IgD-negative memory B cell (primary cell): ENCODE data around the gene SLC24A5. TPM values are rescaled to one million over a fixed set of nuclear protein-coding genes. Genes with fewer than 3 reads are reported as not detected.

Experiments
- H3K27ac Mint-ChIP-seq, 3 donors: one replicate each; pipeline ENCODE4 v1.8.0; 2020 to 2022; ENCODE audit warnings: mild to moderate bottlenecking in 3 of 3, mixed read lengths in 3 of 3, moderate library complexity in 1 of 3
- H3K27me3 Mint-ChIP-seq: one replicate; pipeline ENCODE4 v1.8.0; 2021; ENCODE audit warnings: mixed read lengths
- H3K36me3 Mint-ChIP-seq: one replicate; pipeline ENCODE4 v1.8.0; 2020; ENCODE audit warnings: mild to moderate bottlenecking, mixed read lengths
- H3K4me1 Mint-ChIP-seq, 3 donors: one replicate each; pipeline ENCODE4 v1.8.0; 2020 to 2022; ENCODE audit warnings: mixed read lengths in 3 of 3, mild to moderate bottlenecking in 1 of 3
- H3K4me3 Mint-ChIP-seq, 4 donors: one replicate each; pipeline ENCODE4 v1.8.0; 2020 to 2022; ENCODE audit warnings: mild to moderate bottlenecking in 4 of 4, mixed read lengths in 4 of 4, moderate library complexity in 3 of 4
- H3K9me3 Mint-ChIP-seq, 3 donors: one replicate each; pipeline ENCODE4 v1.8.0; 2020 to 2021; ENCODE audit warnings: mixed read lengths in 3 of 3, mild to moderate bottlenecking in 1 of 3
- polyA plus RNA-seq: library from polyadenylated mRNA; unstranded; fragments of 300-500 nt; fragmentation: Illumina TruSeq; gene quantifications from one replicate; pipeline ENCODE4 v1.2.3, GENCODE V29; 2021

SLC24A5 gene
- polyA plus RNA-seq, 1 donor from 2014 or later, result not detected

DNA sequence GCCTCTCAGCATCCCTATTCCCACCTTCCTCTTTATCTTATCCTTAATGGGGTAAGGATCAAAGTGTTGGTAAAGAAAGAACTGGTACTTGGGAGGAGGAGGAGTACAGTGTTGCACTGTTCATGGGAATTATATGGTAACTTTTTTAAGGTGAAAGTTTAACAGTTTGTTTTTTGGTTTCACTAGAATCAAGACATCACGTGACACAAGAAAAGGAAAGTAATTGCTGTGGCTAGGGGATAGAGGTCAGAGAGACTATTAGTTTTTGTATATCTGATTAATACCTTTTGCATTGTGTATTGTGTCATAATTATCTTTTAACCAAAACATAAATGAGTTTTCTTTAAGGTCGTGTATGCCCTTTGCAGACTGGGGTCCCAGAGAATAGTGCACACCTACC, 23.5 kb upstream of the SLC24A5 start:
- H3K4me1 Mint-ChIP-seq, result no peaks in the 10 kb centered on the region
- peaks cover 0 to 3% (median 0%) of the 10 kb centered on the region in 3 donors for H3K9me3 Mint-ChIP-seq
- no peaks in the 10 kb centered on the region for H3K36me3 Mint-ChIP-seq
- no peak overlapping the region for H3K27ac Mint-ChIP-seq
- H3K27me3 Mint-ChIP-seq, result peaks cover 5% of the 10 kb centered on the region
- H3K4me3 Mint-ChIP-seq, result no peak overlapping the region

- Mint-ChIP-seq H3K4me3 (no peak overlapping the region), H3K4me1 (no peaks in the 10 kb centered on the region), H3K36me3 (no peaks in the 10 kb centered on the region), H3K9me3 (peaks cover 0 to 1% (median 0%) of the 10 kb centered on the region in 3 donors), H3K27ac (no peak overlapping the region), H3K27me3 (peaks cover 9% of the 10 kb centered on the region)
Measured at GRCh38 chr15:48101376-48101961, 19.3 kb upstream of the SLC24A5 start.

GRCh38 chr15:48102167-48102566, 18.6 kb upstream of the SLC24A5 start:
- peaks cover 9% of the 10 kb centered on the region for H3K27me3 Mint-ChIP-seq
- H3K27ac Mint-ChIP-seq, result no peak overlapping the region
- no peaks in the 10 kb centered on the region for H3K36me3 Mint-ChIP-seq
- H3K4me1 Mint-ChIP-seq, result no peaks in the 10 kb centered on the region
- no peaks in the 10 kb centered on the region for H3K9me3 Mint-ChIP-seq
- H3K4me3 Mint-ChIP-seq, result no peak overlapping the region

- no peak overlapping the region for H3K27ac Mint-ChIP-seq
- H3K36me3 Mint-ChIP-seq, result no peaks in the 10 kb centered on the region
- no peak overlapping the region for H3K4me3 Mint-ChIP-seq
- peaks cover 9% of the 10 kb centered on the region for H3K27me3 Mint-ChIP-seq
- H3K4me1 Mint-ChIP-seq, result no peaks in the 10 kb centered on the region
- peaks cover 0 to 2% (median 0%) of the 10 kb centered on the region in 3 donors for H3K9me3 Mint-ChIP-seq
Measured at GRCh38 chr15:48103647-48104046, 17.1 kb upstream of the SLC24A5 start.

DNA sequence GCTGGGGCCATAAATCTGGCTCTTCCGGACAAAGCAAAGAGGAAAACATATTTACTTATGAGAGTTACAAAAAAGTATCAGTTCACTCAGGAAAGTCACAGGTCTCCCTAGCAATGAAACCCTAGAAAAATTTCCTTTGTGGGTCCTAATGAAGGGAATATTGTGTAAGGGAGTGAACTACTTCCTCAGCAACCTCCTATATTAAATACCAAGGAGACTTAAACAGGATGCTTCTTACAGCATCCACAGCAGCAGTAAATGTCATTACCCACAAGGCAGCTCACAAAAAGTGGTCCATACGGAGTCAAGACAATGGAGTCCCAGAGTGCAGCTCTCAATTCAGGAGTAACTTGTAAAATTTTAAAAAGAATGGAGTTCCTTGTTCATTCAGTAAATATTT, 14.9 kb upstream of the SLC24A5 start:
- Mint-ChIP-seq H3K4me3 (no peak overlapping the region), H3K27ac (no peak overlapping the region), H3K4me1 (no peaks in the 10 kb centered on the region), H3K27me3 (peaks cover 5% of the 10 kb centered on the region), H3K36me3 (no peaks in the 10 kb centered on the region), H3K9me3 (peaks cover 0 to 2% (median 0%) of the 10 kb centered on the region in 3 donors)

DNA sequence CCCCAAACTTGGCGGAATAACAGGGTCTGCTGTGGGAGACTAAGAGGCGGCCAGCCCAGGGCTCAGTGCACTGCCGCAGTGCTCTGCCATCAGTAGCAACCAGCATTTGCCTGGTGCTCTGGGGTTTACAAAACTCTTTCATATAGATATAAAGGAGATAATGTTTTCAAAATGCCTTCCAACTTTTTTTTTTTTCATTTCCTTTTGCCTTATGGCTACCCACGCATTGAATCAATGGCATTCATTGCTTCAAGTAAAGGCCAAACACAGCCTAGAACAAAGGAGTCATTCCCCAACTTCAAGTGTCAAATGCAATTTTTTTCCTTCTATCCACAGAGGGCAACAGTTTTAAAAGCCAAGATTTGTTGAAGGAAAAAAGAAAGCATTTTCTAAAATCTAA, 11.6 kb upstream of the SLC24A5 start:
- Mint-ChIP-seq H3K4me3 (no peak overlapping the region), H3K36me3 (no peaks in the 10 kb centered on the region), H3K27me3 (no peaks in the 10 kb centered on the region), H3K27ac (no peak overlapping the region), H3K9me3 (peaks cover 0 to 2% (median 0%) of the 10 kb centered on the region in 3 donors), H3K4me1 (no peaks in the 10 kb centered on the region)

DNA sequence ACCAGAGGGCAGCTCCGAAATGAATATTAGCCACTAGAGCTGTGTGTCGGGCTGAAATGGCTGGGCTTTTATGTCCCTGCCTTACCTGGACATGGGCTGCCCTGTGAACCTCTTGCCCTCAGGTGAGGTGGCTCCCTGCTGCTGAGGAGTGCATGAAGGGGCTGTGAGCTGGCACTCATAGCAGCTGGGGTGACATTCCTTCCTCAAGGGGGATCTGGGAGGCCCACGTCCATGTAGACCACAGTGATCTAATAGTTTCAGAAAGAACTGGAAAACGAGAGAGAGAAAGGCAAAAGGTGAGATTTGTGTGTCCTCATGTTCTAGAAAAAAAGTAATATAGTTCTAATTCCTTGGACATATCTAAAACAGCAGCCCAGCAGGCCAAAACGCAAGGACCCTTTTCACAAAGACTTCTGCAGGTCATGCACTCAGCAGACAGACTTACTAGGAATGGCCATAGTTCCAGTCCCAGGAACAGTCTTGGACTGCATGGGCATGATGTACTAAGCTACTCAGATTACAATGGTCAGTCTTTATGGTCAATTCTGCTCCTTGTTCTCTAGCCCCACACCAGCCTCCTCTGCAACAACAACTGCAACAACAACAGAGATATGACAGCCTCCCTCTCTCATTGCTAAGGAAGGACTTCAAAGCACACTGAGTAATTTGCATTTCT, 10.8 kb upstream of the SLC24A5 start:
- no peaks in the 10 kb centered on the region for H3K36me3 Mint-ChIP-seq
- H3K9me3 Mint-ChIP-seq, result peaks cover 0 to 4% (median 0%) of the 10 kb centered on the region in 3 donors
- H3K27ac Mint-ChIP-seq, result no peak overlapping the region
- H3K4me3 Mint-ChIP-seq, result no peak overlapping the region
- no peaks in the 10 kb centered on the region for H3K27me3 Mint-ChIP-seq
- H3K4me1 Mint-ChIP-seq, result no peaks in the 10 kb centered on the region

DNA sequence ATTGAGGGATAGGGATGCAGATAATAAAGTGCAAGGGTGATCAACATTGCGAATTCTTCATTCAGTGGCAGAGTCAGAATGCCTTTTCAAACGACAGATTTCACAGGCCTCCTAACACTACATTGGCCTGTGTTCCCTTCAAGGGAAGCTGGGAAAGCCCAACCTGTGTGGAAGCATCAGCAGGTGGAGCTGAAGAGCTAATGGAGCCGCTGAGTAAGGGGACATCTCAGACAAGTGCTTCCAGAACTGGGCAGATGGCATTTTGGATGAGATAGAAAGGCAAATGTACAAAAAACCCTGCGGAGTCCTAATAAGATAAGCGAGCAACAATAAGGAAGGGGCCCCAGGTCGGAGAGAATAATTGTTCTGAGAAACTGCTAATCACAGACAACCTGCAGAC, 8.5 kb upstream of the SLC24A5 start:
- Mint-ChIP-seq H3K27ac (no peak overlapping the region), H3K27me3 (peaks cover 2% of the 10 kb centered on the region)

DNA sequence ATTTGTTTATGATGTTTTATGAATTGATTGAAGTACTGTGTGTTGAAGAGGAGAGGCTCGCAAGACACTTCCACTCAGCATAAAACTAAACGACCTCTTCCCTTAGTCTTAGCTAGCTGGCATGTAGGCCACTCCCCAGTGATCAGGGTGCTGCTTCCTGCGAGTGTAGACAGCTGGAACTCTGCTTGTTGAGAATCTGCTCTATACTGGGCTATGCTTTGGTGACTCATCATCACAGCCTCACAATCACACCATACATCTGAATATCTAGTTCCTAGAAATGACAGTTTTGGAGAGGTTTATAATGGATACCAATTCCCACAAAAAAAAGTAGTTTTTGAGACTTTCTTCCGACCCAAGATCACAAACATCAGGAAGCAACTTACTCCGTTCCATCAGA, 1.5 kb upstream of the SLC24A5 start:
- Mint-ChIP-seq H3K4me1 (no peaks in the 10 kb centered on the region), H3K9me3 (peaks cover 0 to 2% (median 0%) of the 10 kb centered on the region in 3 donors), H3K27me3 (peaks cover 2% of the 10 kb centered on the region), H3K27ac (no peak overlapping the region), H3K36me3 (no peaks in the 10 kb centered on the region), H3K4me3 (no peak overlapping the region)

More for the DNA sequence above, 8.5 kb upstream of the SLC24A5 start:
- H3K9me3 Mint-ChIP-seq, result peaks cover 0 to 4% (median 0%) of the 10 kb centered on the region in 3 donors
- no peaks in the 10 kb centered on the region for H3K36me3 Mint-ChIP-seq
- H3K4me1 Mint-ChIP-seq, result no peaks in the 10 kb centered on the region
- no peak overlapping the region for H3K4me3 Mint-ChIP-seq

- peaks cover 3% of the 10 kb centered on the region for H3K27me3 Mint-ChIP-seq
- H3K4me3 Mint-ChIP-seq, result no peak overlapping the region
- H3K27ac Mint-ChIP-seq, result no peak overlapping the region
- no peaks in the 10 kb centered on the region for H3K4me1 Mint-ChIP-seq
- H3K9me3 Mint-ChIP-seq, result no peaks in the 10 kb centered on the region
- H3K36me3 Mint-ChIP-seq, result no peaks in the 10 kb centered on the region
Measured at GRCh38 chr15:48121849-48122248, 1.1 kb downstream of the SLC24A5 start.

DNA sequence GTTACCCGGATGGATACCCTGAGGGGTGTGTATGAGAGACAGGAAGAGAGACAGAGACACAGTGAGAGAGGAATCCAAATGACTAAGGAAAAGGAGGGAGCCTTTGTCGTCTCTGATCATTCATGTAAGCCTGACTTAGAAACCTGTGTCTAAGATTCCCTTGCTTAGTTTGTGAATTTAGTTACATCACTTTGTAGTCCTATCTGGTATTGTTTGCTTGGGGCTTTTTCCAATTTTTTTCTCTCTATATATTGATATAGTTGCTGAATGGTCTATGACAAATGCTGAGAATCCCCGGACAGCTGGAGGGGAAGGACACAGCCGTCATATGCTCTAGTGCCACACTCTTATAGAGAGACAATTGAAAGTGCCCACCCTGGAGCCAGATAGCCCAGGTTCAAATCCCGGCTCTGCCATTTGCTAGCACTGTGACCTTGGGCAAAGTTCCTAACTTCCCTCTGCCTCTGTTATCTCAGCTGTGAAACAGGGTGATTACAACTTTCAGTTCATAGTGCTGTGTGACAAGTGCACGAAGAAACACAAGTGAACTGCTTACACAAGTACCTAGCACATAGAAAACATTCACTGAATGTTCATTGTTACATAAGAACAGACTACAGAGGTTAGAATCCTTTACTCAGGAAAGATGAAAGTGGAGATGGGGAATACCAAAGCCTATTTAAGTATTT, 6.0 kb downstream of the SLC24A5 start:
- H3K4me3 Mint-ChIP-seq, result no peak overlapping the region
- no peaks in the 10 kb centered on the region for H3K4me1 Mint-ChIP-seq
- H3K27ac Mint-ChIP-seq, result no peak overlapping the region
- H3K27me3 Mint-ChIP-seq, result peaks cover 3% of the 10 kb centered on the region
- no peaks in the 10 kb centered on the region for H3K36me3 Mint-ChIP-seq
- H3K9me3 Mint-ChIP-seq, result no peaks in the 10 kb centered on the region

DNA sequence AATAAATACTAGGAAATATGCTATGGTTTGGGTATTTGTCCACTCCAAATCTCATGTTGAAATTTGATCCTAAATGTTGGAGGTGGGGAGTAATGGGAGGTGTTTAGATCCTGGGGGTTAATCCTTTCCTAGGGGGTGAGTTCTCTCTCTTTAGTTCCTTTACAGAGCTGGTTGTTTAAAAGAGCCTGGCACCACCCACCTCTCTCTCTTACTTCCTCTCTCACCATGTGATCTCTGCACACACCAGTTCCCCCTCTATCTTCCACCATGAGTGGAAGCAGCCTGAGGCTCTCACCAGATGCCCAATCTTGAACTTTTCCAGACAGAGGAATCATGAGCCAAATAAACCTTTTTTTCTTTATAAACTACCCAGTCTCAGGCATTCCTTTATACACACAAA, 10.5 kb downstream of the SLC24A5 start:
- no peak overlapping the region for H3K4me3 Mint-ChIP-seq
- no peaks in the 10 kb centered on the region for H3K36me3 Mint-ChIP-seq
- H3K4me1 Mint-ChIP-seq, result no peaks in the 10 kb centered on the region
- no peaks in the 10 kb centered on the region for H3K9me3 Mint-ChIP-seq
- no peaks in the 10 kb centered on the region for H3K27me3 Mint-ChIP-seq
- no peak overlapping the region for H3K27ac Mint-ChIP-seq

DNA sequence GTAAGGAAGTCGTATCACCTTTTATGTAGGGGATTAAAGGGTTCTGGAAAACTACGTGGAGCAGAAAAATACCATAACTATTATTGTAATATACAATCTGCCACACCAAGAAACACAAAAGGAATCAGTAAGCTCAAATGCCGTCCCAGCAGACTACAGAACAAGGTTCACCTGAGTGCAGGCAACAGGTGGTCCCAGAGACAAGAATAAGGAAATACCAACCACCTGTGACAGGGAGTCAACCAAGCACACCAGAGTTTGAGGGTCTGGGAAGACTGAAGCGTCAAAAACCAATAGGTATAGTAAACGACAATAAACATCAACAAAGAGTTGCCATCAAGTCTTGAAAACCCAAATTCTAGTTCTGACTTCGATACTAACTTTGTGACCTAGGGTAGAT, 12.1 kb downstream of the SLC24A5 start:
- no peaks in the 10 kb centered on the region for H3K9me3 Mint-ChIP-seq
- no peak overlapping the region for H3K4me3 Mint-ChIP-seq

DNA sequence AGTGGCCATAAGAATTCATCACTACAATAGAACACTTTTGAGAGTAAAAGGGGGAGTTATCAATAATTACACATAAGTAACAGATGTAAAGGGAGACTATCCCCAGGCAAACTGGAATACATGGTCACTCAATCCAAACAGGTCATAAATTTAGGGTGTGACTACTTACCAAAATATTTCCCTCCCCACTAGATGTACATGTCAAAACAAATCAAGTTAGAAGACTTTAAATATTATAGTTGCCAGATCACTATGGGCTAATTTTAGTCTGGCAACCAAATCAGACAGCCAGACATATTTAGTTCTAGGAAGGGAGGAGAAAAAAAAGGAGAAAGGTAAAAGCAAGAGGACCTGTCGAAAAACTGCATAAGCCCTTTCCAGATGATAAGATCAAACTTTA, 23.1 kb downstream of the SLC24A5 start:
- H3K4me3 Mint-ChIP-seq, result no peak overlapping the region
- no peaks in the 10 kb centered on the region for H3K9me3 Mint-ChIP-seq
- H3K4me1 Mint-ChIP-seq, result peaks cover 0 to 2% (median 0%) of the 10 kb centered on the region in 3 donors
- H3K27me3 Mint-ChIP-seq, result no peaks in the 10 kb centered on the region
- H3K27ac Mint-ChIP-seq, result no peak overlapping the region
- peaks cover 11% of the 10 kb centered on the region for H3K36me3 Mint-ChIP-seq

More for the DNA sequence above, 12.1 kb downstream of the SLC24A5 start:
- Mint-ChIP-seq H3K4me1 (no peaks in the 10 kb centered on the region), H3K27me3 (no peaks in the 10 kb centered on the region), H3K36me3 (no peaks in the 10 kb centered on the region), H3K27ac (no peak overlapping the region)

DNA sequence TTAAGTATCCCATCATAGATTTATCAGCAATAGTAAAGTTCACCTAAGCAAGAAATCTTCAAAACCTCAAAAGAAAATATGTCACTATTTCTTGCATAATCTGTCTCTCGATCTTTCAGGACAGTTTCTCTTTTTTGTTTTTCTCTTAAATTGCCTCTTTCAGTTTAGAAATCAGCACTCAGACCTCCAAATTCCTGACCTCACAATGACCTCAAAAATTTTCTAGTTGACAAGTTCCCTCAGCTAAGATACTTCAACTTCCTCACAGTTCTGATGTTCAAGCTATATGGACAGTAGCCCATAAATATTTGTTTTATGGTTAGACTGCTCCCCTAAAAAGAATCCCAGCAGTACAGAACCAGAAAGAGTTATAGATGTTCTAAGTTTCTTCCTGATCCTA, 24.1 kb downstream of the SLC24A5 start:
- no peaks in the 10 kb centered on the region for H3K27me3 Mint-ChIP-seq
- H3K36me3 Mint-ChIP-seq, result peaks cover 11% of the 10 kb centered on the region
- no peak overlapping the region for H3K4me3 Mint-ChIP-seq
- H3K4me1 Mint-ChIP-seq, result peaks cover 0 to 2% (median 0%) of the 10 kb centered on the region in 3 donors
- no peaks in the 10 kb centered on the region for H3K9me3 Mint-ChIP-seq
- H3K27ac Mint-ChIP-seq, result no peak overlapping the region
